Measurements from ENCODE around the gene GRAMD2A. TPM values are rescaled to one million over a fixed set of nuclear protein-coding genes. Genes with fewer than 3 reads are reported as not detected.

Gene GRAMD2A
- total RNA-seq, 1 donor from 2014 or later: 0.21 TPM

DNA sequence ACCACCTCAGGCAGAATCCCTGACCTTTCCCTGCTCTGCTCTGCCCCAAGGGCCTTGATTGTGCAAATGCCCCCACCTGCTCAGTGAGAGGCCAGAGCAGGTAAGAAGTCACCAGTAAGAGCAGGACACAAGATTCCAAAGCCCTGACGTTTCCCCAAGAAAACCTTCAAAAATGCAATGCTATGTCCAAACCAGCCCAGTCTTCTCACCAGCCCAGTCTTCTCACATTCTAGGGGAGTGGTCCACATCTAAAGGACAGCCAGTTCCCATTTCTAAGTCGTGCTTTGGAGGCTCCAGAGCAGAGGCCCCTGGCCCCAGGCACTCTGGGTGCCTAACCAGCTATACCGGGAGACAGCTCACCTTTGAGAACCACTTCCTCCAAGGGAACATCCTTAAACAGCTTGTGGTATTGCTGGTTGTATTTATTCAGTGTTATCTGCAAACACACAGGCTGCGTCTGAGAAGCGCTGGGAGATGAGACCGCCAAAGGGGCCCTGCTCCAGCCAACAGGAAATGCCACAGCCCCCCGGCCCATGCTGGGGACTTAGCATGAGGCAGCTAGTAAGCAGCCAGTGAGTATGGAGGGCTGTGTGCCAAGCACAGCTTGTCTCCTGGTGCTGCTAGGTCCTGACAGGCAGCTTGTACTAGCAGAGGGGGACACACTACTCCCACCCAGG is 29.3 kb downstream of the GRAMD2A start:
- H3K4me3 Mint-ChIP-seq: no peak overlapping the region
- peaks cover 13% of the 10 kb centered on the region for H3K4me1 Mint-ChIP-seq (ENCODE audit: low read depth)
- H3K27me3 Mint-ChIP-seq (ENCODE audit: insufficient read depth): peaks cover 5% of the 10 kb centered on the region
- DNase-seq (ENCODE audit: low spot score): no peak
- intact Hi-C loops (cut with micrococcal nuclease): no loop called here
- H3K36me3 Mint-ChIP-seq (ENCODE audit: low read depth): no peaks in the 10 kb centered on the region
- H3K9me3 Mint-ChIP-seq: no peaks in the 10 kb centered on the region
- no peak overlapping the region for H3K27ac Mint-ChIP-seq

DNA sequence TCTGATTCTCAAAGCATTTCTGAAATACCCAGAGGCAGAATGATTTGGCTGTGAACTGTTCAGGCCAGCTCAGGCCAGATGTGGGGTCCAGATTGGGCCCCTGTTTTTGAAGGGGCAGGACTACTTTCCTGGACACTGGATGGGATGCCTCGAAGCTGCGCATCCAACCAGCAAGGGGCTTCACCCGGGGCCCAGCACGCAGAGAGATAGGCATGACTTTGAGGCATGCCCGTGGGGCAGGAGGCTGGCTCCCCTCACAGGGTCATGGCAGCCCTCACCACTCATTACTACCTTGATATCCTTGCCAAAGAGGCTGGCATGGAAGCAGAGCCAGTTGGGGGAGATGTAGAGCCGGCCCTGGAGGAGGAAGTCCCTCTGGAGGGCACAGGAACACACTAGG is 30.1 kb downstream of the GRAMD2A start:
- intact Hi-C loops (cut with micrococcal nuclease): no loop called here
- H3K27ac Mint-ChIP-seq: no peak overlapping the region

DNA sequence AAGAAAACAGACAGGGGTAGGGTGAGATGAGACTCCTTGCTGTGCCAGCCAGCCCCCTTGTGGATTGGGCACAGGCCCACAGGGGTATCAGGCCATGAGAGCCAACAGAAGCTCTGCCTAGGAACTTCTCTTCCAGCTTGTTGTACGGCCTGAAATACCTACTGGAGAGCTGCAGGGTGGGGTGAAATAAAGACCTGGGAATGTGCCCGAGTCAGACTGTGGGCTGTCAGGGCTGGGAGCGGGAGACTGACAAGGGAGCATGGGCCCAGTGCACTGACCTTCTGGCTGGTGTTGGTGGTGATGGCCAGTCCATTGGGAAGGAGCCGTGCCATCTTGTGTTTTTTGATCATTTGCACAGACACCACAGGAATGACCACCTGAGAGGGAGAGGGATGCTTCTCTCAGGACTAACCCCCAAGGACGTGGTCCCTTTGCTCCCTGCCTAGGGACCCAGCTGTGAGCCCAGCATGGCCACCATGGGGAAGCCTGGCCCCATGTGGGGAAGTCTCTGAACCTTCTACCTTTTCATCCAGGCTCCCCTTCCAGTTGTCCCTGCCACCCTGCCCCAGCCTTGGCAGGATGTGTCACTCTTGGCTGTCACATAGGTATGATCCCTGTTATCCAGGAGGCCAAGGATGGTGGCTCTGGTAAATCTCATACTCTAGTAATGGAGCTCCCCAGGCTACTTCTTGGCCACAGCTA is 30.7 kb downstream of the GRAMD2A start:
- Mint-ChIP-seq H3K4me1 (ENCODE audit: low read depth) (peaks cover 13% of the 10 kb centered on the region), H3K27me3 (ENCODE audit: insufficient read depth) (peaks cover 7% of the 10 kb centered on the region), H3K36me3 (ENCODE audit: low read depth) (no peaks in the 10 kb centered on the region), H3K27ac (no peak overlapping the region), H3K9me3 (no peaks in the 10 kb centered on the region), H3K4me3 (no peak overlapping the region)
- intact Hi-C loops (cut with micrococcal nuclease): no loop called here
- DNase-seq (ENCODE audit: low spot score): no peak

More for the DNA sequence above, 30.1 kb downstream of the GRAMD2A start:
- Mint-ChIP-seq H3K9me3 (no peaks in the 10 kb centered on the region), H3K36me3 (ENCODE audit: low read depth) (no peaks in the 10 kb centered on the region), H3K4me1 (ENCODE audit: low read depth) (peaks cover 13% of the 10 kb centered on the region), H3K4me3 (no peak overlapping the region), H3K27me3 (ENCODE audit: insufficient read depth) (peaks cover 7% of the 10 kb centered on the region)
- no peak for DNase-seq (ENCODE audit: low spot score)

DNA sequence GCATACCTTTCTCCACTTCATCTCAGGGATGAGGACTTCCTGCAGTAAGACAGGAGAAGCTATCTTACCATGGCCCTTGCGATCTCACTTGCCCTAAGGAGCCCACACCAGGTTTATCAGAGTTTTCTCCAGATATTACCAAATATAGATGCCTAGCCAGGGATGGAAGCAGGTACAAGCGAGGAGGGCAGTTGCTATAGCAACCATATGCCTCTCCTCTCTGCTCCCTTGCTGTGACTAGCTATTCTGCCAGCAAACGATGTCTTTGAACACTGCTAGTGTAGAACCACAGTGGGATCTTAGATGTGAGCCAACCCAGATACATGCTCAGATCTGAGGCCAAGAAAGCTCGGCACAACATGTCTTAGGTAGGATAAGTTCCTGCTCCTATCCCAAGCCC is 33.9 kb downstream of the GRAMD2A start:
- no peaks in the 10 kb centered on the region for H3K9me3 Mint-ChIP-seq
- intact Hi-C loops (cut with micrococcal nuclease): no loop called here

DNA sequence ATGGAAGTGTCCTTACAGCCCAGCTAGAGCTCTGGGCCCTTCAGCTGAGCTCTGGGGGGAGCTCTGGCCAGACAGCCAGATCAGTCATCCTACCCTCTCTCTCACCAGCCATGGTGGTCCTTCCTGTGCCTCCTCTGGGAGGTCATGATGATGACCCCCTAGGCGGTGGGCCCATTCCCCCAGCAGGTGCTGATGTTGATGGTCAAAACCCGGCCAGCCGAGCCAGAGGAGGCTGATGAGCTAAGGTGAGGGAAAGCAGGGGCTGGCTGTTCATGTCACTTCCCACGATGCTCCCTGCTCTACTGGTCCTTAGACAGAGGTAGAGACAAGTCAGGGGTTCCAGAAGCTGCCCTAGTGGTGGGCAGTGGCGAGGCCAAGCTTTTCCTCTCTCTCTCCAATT is 35.0 kb downstream of the GRAMD2A start:
- intact Hi-C loops (cut with micrococcal nuclease): no loop called here
- Mint-ChIP-seq H3K4me1 (ENCODE audit: low read depth) (no peaks in the 10 kb centered on the region), H3K36me3 (ENCODE audit: low read depth) (no peaks in the 10 kb centered on the region), H3K27ac (no peak overlapping the region), H3K9me3 (no peaks in the 10 kb centered on the region), H3K4me3 (no peak overlapping the region), H3K27me3 (ENCODE audit: insufficient read depth) (peaks cover 12% of the 10 kb centered on the region)
- DNase-seq (ENCODE audit: low spot score): no peak

More for the DNA sequence above, 33.9 kb downstream of the GRAMD2A start:
- no peak overlapping the region for H3K27ac Mint-ChIP-seq
- H3K27me3 Mint-ChIP-seq (ENCODE audit: insufficient read depth): peaks cover 7% of the 10 kb centered on the region
- no peak overlapping the region for H3K4me3 Mint-ChIP-seq
- DNase-seq (ENCODE audit: low spot score): no peak
- peaks cover 9% of the 10 kb centered on the region for H3K4me1 Mint-ChIP-seq (ENCODE audit: low read depth)
- H3K36me3 Mint-ChIP-seq (ENCODE audit: low read depth): no peaks in the 10 kb centered on the region

DNA sequence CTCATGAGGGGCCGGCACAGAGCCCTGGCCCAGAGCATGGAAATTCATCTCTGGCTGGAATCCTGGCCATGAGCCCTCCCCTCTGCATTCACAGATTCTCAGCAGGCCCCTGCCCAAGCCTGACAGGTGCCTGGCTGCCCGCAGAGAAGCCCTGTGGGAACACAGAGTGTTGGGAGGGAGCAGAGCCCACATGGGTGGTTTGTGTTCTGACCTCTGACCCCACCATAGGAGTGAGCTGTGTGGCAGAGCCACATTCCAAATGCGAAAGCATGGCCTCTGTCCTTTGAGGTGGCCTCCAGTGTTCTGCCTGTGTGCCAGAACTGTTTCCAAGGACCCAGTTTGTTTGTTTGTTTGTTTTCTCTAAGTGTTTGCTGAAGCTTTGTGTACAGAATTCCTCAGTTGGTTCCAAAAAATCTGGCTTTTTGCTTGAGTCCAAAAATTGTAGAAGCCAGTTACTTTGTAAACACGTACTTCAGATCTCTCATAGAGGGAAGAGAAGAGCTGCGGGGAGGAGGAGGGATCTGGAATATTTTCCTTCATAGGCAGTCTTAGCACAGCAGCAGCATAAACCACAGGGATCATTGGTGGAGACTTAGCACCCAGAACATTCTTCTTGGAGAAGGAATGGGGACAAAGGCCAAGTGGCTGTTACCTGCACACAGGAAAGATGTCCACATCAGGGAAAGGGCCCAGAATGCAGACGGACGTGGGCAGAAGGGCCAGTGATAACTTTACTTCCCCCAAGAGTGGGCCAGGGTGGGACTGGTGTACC is 36.0 kb downstream of the GRAMD2A start:
- Mint-ChIP-seq H3K27me3 (ENCODE audit: insufficient read depth) (peaks cover 11% of the 10 kb centered on the region), H3K36me3 (ENCODE audit: low read depth) (no peaks in the 10 kb centered on the region), H3K4me3 (no peak overlapping the region), H3K9me3 (no peaks in the 10 kb centered on the region), H3K27ac (no peak overlapping the region), H3K4me1 (ENCODE audit: low read depth) (no peaks in the 10 kb centered on the region)
- DNase-seq (ENCODE audit: low spot score): no peak
- intact Hi-C loops (cut with micrococcal nuclease): no loop called here

DNA sequence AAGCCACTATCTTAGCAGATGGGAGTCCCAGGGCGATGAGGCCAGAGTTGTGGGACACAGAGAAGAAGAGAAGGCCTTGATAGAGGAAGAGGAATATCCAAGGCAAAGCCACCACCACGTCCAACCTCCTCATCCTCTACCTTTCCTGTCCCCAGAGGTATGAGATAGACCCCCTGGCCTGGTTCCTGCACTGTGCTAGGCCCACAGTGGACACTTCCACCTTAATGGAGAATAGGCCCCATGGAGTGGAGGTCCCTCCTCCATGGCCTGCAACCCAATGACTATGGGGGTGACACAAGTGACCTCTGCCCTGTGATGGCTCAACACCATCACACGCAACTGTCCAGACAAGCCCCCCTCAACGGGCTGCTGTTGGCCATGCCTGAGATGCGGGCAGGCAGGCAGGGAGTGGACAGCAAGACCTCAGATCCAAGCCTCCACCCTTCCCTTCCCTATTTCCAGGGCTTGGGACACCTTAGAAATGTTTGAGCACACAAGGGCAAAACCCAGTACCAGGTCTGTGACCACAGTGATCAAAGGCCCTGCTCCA is 36.8 kb downstream of the GRAMD2A start:
- H3K36me3 Mint-ChIP-seq (ENCODE audit: low read depth): no peaks in the 10 kb centered on the region
- peaks cover 9% of the 10 kb centered on the region for H3K27me3 Mint-ChIP-seq (ENCODE audit: insufficient read depth)
- intact Hi-C loops (cut with micrococcal nuclease): no loop called here
- peaks cover 3% of the 10 kb centered on the region for H3K4me1 Mint-ChIP-seq (ENCODE audit: low read depth)
- H3K9me3 Mint-ChIP-seq: no peaks in the 10 kb centered on the region
- H3K27ac Mint-ChIP-seq: no peak overlapping the region
- no peak overlapping the region for H3K4me3 Mint-ChIP-seq
- DNase-seq (ENCODE audit: low spot score): no peak

DNA sequence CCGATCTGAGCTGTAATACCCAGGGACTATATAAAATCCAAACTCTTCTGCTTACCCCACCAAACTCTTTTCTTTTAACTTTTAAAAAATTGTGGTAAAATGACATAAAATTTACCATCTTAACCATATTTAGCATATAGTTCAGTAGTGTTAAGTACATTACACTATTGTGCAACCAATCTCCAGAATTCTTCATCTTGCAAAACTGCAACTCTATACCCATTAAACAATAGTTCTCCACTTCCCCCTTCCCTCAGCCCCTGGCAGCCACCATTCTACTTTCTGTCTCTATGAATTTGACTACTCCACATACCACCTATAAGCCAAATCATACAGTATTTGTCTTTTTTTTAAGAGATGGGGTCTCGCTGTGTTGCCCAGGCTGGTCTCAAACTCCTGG is 40.7 kb downstream of the GRAMD2A start:
- intact Hi-C loops (cut with micrococcal nuclease): loop anchor here (1.0 to 5.0 kb wide), 4 partner anchors 373 to 710 kb away; no protein-coding TSS in a partner anchor
- Mint-ChIP-seq H3K9me3 (no peaks in the 10 kb centered on the region), H3K4me1 (ENCODE audit: low read depth) (peaks cover 6% of the 10 kb centered on the region), H3K27ac (no peak overlapping the region), H3K27me3 (ENCODE audit: insufficient read depth) (peaks cover 4% of the 10 kb centered on the region), H3K36me3 (ENCODE audit: low read depth) (no peaks in the 10 kb centered on the region), H3K4me3 (no peak overlapping the region)
- no peak for DNase-seq (ENCODE audit: low spot score)

DNA sequence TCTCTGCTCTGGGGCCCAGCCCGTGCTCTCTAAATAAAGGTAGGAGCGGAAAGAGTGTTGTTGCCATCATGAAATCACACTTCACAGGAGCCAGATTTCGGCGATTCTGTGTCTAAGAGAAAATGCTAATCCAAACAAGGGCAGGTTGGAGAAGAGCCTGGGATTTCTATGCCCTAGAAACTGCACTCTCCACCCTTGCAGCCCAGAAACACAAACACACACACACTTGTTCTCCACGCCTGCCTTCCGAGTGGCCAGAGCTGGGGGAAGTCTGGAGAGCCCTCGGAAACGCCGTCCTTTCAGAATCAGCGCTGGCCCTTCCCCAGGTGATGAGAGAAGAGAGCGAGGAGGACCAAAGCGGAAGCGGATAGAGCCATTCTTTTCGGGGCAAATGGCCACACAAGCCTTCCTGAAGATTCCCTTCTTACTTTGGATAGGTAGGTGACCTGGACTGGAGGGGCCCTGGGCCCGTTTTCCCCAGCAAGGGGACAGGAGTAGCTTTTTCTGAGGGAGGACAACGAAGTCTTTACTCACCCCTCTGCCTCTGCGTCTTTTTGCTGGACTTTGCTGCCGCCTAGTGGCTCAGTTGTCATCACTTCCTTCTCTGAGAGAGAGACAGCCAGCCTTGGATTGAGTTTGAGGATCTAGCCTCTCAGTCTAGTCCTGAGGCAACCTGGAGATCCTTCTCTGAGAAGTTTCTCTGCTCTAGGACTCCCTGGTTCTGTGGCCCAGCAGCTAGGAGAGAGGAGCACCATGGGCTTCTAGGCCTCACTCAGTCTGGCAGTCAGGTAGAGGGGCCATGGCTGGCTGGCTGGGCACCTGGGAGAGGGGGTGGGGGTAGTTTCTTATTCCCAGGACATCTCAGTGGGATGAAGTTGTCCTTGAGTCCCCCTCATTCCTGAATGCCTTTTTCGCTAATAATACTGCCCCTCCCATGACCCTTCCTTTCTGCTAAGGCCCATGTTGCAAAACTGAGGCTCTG is 41.7 kb downstream of the GRAMD2A start:
- DNase-seq (ENCODE audit: low spot score): peak; percentile 67
- H3K4me1 Mint-ChIP-seq (ENCODE audit: low read depth): peaks cover 6% of the 10 kb centered on the region
- intact Hi-C loops (cut with micrococcal nuclease): loop anchor here (1.0 to 5.0 kb wide), 5 partner anchors 354 to 709 kb away; no protein-coding TSS in a partner anchor
- no peaks in the 10 kb centered on the region for H3K9me3 Mint-ChIP-seq
- no peaks in the 10 kb centered on the region for H3K36me3 Mint-ChIP-seq (ENCODE audit: low read depth)
- H3K27me3 Mint-ChIP-seq (ENCODE audit: insufficient read depth): peaks cover 4% of the 10 kb centered on the region
- peak overlapping the region; percentile 73 for H3K4me3 Mint-ChIP-seq
- no peak overlapping the region for H3K27ac Mint-ChIP-seq

DNA sequence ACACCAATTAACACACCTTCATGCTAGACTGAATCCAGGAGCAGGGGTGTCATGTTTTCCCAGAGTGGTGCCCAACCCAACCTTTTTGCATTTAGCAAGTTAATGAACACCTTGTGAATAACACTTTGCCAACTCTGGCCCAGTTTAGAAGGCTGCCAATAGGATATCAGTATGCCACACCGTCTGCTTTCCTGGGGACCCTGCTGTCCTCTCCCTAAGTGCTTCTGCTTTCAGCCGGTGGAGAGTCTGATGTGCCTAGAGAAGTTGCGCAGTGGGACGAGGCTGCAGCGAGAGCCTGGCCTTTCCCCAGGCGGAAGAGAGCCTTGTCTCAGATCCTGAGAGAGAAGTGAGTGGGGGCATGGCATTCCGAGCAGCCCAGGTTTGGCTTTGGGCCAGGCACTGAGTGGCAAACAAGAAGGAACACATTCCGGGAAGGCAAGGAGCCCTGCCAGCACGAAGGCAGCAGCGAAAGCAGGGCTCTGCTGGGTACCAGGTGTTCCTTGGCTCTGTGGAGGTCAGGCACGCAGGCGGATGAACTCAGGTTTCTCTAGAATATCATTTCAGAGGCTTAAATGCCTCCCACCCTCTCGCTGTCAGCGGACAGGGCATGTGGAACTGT is 42.5 kb downstream of the GRAMD2A start:
- intact Hi-C loops (cut with micrococcal nuclease): loop anchor here (1.0 to 5.0 kb wide), 2 partner anchors 353 to 708 kb away; no protein-coding TSS in a partner anchor

DNA sequence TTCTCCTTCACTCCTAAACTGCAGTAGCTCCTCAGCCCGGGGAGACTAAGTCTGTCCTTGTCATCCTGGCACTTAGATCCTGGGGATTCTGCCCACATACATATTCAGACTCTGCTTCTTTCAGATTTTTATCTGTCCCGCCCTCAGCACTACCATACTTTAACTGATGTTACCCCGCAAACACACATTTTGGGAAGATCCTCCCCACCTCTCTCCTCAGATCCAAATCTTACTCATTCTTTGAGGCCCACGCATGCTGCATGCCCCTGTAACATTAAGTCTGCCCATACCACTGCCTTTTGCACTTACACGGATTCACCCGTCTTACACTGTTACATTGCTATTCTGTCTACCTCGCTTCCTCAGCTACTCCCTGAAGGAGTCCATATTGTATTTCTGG is 43.3 kb downstream of the GRAMD2A start:
- peaks cover 4% of the 10 kb centered on the region for H3K27me3 Mint-ChIP-seq (ENCODE audit: insufficient read depth)
- H3K9me3 Mint-ChIP-seq: no peaks in the 10 kb centered on the region
- H3K36me3 Mint-ChIP-seq (ENCODE audit: low read depth): no peaks in the 10 kb centered on the region
- peaks cover 6% of the 10 kb centered on the region for H3K4me1 Mint-ChIP-seq (ENCODE audit: low read depth)
- intact Hi-C loops (cut with micrococcal nuclease): no loop called here
- H3K4me3 Mint-ChIP-seq: no peak overlapping the region
- no peak for DNase-seq (ENCODE audit: low spot score)
- no peak overlapping the region for H3K27ac Mint-ChIP-seq

More for the DNA sequence above, 42.5 kb downstream of the GRAMD2A start:
- Mint-ChIP-seq H3K27ac (no peak overlapping the region), H3K9me3 (no peaks in the 10 kb centered on the region), H3K4me3 (no peak overlapping the region), H3K4me1 (ENCODE audit: low read depth) (peaks cover 6% of the 10 kb centered on the region), H3K27me3 (ENCODE audit: insufficient read depth) (peaks cover 4% of the 10 kb centered on the region), H3K36me3 (ENCODE audit: low read depth) (no peaks in the 10 kb centered on the region)
- DNase-seq (ENCODE audit: low spot score): no peak

Measured in activated T-helper 1 cell treated with anti-CD3 and anti-CD28 coated beads, Interleukin-12 subunit alpha, Interleukin-12 subunit beta, Interleukin-2, Interleukin-4 antibody, amounts not matched to agents 30 ng/mL and 10 ng/mL and 1 ng/mL, durations not matched to agents 14 hours and 24 hours and 36 hours (primary cell).